IPS-NIHi7 (cell line): ENCODE measurements around the gene GINS1.

Experiments
- DNase-seq: peaks from one replicate; pipeline ENCODE4 v3.0.0; 2012; ENCODE audit warnings: mixed read lengths; ENCODE audit errors: extremely low spot score

GINS1 gene

GRCh38 chr20:25476106-25477013 is 68.9 kb downstream of the GINS1 start:
- DNase-seq: no peak

- no peak for DNase-seq
These were observed 69.8 kb downstream of the GINS1 start for GRCh38 chr20:25477014-25477882.

GRCh38 chr20:25478889-25479568 is 71.6 kb downstream of the GINS1 start:
- no peak for DNase-seq

GRCh38 chr20:25479638-25480037 is 72.2 kb downstream of the GINS1 start:
- DNase-seq: no peak

GRCh38 chr20:25480156-25480555 is 72.7 kb downstream of the GINS1 start:
- DNase-seq: no peak

- no peak for DNase-seq
These were observed 73.3 kb downstream of the GINS1 start for GRCh38 chr20:25480797-25481196.

GRCh38 chr20:25481235-25481917 is 73.9 kb downstream of the GINS1 start:
- DNase-seq: no peak

- no peak for DNase-seq
These were observed 74.4 kb downstream of the GINS1 start for GRCh38 chr20:25481918-25482253.

GRCh38 chr20:25483431-25484132 is 76.1 kb downstream of the GINS1 start:
- no peak for DNase-seq

GRCh38 chr20:25484224-25484846 is 76.9 kb downstream of the GINS1 start:
- DNase-seq: no peak

GRCh38 chr20:25484911-25485511 is 77.5 kb downstream of the GINS1 start:
- DNase-seq: no peak

- no peak for DNase-seq
These were observed 78.4 kb downstream of the GINS1 start for GRCh38 chr20:25485872-25486271.

GRCh38 chr20:25486377-25486776 is 78.9 kb downstream of the GINS1 start:
- no peak for DNase-seq

- no peak for DNase-seq
These were observed 79.8 kb downstream of the GINS1 start for GRCh38 chr20:25487306-25487705.

- DNase-seq: no peak
These were observed 80.5 kb downstream of the GINS1 start for GRCh38 chr20:25487975-25488374.

- peak; percentile 43 for DNase-seq
These were observed 81.9 kb downstream of the GINS1 start for GRCh38 chr20:25489221-25489871.

GRCh38 chr20:25490656-25491445 is 83.4 kb downstream of the GINS1 start:
- no peak for DNase-seq

- no peak for DNase-seq
These were observed 84.1 kb downstream of the GINS1 start for GRCh38 chr20:25491446-25492038.
